GM12865 (cell line): ENCODE measurements around the gene CDK11B.

Source experiments
- DNase-seq: peaks from one replicate; pipeline ENCODE4 v3.0.0; 2010; ENCODE audit warnings: low read depth
- H3K4me3 ChIP-seq: 2 replicates; pipeline ENCODE4 v1.5.1; 2011; ENCODE audit warnings: mild to moderate bottlenecking, low read depth, low read length, control low read depth
- TF ChIP-seq, protein P1 (sequence below): IDR thresholded peaks from 2 replicates; pipeline ENCODE4 v1.5.1; 2011; ENCODE audit warnings: low read length, control low read depth, low read depth, inconsistent platforms; ENCODE audit not compliant: insufficient read depth; ENCODE audit errors: missing control alignments

The CDK11B gene

GRCh38 chr1:1625824-1626206 lies 33.0 kb downstream of the CDK11B start:
- TF ChIP-seq, protein P1, sequence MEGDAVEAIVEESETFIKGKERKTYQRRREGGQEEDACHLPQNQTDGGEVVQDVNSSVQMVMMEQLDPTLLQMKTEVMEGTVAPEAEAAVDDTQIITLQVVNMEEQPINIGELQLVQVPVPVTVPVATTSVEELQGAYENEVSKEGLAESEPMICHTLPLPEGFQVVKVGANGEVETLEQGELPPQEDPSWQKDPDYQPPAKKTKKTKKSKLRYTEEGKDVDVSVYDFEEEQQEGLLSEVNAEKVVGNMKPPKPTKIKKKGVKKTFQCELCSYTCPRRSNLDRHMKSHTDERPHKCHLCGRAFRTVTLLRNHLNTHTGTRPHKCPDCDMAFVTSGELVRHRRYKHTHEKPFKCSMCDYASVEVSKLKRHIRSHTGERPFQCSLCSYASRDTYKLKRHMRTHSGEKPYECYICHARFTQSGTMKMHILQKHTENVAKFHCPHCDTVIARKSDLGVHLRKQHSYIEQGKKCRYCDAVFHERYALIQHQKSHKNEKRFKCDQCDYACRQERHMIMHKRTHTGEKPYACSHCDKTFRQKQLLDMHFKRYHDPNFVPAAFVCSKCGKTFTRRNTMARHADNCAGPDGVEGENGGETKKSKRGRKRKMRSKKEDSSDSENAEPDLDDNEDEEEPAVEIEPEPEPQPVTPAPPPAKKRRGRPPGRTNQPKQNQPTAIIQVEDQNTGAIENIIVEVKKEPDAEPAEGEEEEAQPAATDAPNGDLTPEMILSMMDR = no peak
- H3K4me3 ChIP-seq = no peak overlapping the region
- DNase-seq = peak; percentile 1

DNA sequence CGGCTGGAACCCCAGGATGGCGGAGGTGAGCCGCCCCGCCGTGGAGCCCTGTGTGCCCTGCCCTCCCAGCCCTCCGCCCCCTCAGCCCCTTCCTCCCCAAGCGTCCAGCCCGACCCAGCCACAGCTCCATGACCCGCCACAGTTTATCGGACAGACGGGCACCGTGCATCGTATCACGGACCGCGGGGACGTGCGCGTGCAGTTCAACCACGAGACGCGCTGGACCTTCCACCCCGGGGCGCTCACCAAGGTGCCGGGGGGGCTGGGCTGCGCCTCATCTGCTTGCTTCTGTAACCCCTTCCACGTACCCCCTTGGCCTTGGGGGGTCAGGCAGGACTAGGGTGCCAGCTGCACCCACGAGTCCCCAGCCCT lies 33.4 kb downstream of the CDK11B start:
- TF ChIP-seq, protein P1 = no peak
- no peak for DNase-seq
- H3K4me3 ChIP-seq = no peak overlapping the region

DNA sequence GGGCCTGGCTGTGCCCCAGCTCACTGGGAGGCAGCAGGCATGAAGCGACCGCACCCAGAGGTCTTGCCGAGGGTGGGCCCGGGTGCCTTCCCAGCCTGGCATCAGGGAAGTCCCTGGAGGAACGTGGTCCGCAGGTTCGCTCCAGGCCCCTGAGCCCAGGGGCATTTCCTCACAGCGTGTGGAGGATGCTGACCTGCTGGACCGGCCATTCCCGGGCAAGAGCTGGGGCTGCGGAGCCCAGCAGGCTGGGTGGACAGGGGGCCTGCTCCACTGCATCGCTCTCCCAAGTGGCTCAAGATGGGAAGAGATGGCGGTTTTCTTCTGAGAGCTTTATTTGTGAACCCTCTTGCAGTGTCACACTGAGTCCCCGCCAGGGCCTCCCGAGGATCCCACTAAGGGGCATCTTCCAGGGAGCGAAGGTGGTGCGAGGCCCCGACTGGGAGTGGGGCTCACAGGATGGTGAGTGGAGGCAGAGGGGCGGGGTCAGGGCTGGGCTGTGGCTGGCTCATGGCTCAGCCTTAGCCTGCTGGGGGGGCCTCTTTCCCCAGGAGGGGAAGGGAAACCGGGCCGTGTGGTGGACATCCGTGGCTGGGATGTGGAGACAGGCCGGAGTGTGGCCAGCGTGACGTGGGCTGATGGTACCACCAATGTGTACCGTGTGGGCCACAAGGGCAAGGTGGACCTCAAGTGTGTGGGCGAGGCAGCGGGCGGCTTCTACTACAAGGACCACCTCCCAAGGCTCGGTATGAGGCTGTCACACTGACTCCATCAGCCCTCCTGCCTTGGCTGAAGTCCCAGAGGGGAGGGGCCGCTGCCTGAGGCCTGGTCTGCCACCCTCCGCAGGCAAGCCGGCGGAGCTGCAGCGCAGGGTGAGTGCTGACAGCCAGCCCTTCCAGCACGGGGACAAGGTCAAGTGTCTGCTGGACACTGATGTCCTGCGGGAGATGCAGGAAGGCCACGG lies 34.1 kb downstream of the CDK11B start:
- no peak overlapping the region for H3K4me3 ChIP-seq
- no peak for DNase-seq
- TF ChIP-seq, protein P1 = no peak

DNA sequence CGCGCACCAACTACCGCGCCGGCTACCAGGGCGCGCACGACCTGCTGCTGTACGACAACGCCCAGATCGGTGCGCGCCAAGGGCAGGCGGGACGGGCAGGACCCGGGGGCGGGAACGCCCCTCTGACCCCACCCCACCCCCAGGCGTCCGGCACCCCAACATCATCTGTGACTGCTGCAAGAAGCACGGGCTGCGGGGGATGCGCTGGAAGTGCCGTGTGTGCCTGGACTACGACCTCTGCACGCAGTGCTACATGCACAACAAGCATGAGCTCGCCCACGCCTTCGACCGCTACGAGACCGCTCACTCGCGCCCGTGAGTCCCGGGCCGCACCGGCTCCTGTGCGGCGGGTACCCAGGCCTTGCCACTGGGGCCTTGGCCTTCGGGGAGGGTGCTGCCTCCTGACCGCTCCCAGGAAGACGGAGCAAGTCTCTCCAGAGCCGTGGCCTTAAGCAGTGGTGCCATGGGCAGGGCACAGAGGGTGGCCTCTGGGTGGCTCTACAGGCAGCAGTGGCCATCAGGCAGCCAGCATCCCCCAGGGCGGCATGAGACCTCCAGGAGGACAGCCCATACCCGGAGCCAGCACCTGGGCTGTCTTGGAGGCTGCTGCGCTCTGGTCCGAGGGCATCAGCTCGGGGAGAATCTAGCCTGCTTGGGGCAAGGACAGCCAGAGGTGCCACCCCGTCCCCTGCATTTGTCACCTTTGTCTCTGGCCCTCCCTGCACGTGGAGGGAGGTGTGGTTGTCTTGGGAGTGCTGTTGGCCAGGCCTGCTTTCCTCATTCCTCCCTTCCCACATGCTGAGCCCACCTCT lies 35.0 kb downstream of the CDK11B start:
- no peak for DNase-seq
- no peak overlapping the region for H3K4me3 ChIP-seq
- TF ChIP-seq, protein P1 = no peak

DNA sequence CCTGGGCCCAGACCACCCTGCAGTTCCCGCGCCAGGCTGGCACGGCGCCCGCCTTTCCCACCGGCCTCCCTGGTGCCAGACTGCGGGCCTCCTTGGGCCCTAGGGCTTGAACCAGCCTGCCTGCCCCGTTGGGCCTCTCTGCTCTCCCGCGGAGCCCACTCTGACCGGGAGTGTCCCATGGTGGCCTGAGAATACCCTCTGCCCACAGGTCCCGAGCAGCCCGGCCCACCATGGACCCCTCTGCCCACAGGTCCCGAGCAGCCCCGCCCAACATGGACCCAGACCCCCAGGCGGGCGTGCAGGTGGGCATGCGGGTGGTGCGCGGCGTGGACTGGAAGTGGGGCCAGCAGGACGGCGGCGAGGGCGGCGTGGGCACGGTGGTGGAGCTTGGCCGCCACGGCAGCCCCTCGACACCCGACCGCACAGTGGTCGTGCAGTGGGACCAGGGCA lies 35.6 kb downstream of the CDK11B start:
- no peak for DNase-seq
- TF ChIP-seq, protein P1 = no peak
- H3K4me3 ChIP-seq = no peak overlapping the region

GRCh38 chr1:1622788-1623094 lies 36.1 kb downstream of the CDK11B start:
- H3K4me3 ChIP-seq = no peak overlapping the region
- TF ChIP-seq, protein P1 = no peak
- no peak for DNase-seq
